Cardiac fibroblast (primary cell): Measurements from ENCODE around the gene PUS7L.
"Not testable (repeated sequence)": the region's sequence is repeated elsewhere in the genome, so short reads cannot be mapped to it uniquely, and the experiment has no call there.

Experiments
- DNase-seq, 2 donors: peaks; one replicate each; pipeline versions ENCODE4 v3.0.0 to v3.0.0-alpha.2; 2010; ENCODE audit warnings: low read depth in 2 of 2
- H3K4me3 ChIP-seq, 2 donors: replicated peaks in 1 of 2; 1 replicate in 1 of 2; 2 replicates in 1 of 2; pipeline ENCODE4 v1.5.1; 2011; ENCODE audit warnings: low read depth in 2 of 2, low read length in 2 of 2, mild to moderate bottlenecking in 2 of 2, moderate library complexity in 1 of 2
- CTCF ChIP-seq: IDR thresholded peaks from one replicate; pipeline ENCODE4 v1.5.1; 2011; ENCODE audit warnings: low read depth, mild to moderate bottlenecking, low read length, inconsistent platforms

The PUS7L gene

GRCh38 chr12:43733687-43734086 lies 24.9 kb downstream of the PUS7L start:
- H3K4me3 ChIP-seq = no peak overlapping the region
- no peak for TF ChIP-seq CTCF
- no peak for DNase-seq

- H3K4me3 ChIP-seq = no peak overlapping the region
- DNase-seq = no peak
- no peak for TF ChIP-seq CTCF
Measured at GRCh38 chr12:43730283-43730682, 28.3 kb downstream of the PUS7L start.

GRCh38 chr12:43728698-43729097 lies 29.9 kb downstream of the PUS7L start:
- DNase-seq = no peak
- H3K4me3 ChIP-seq = no peak overlapping the region
- no peak for TF ChIP-seq CTCF

GRCh38 chr12:43728117-43728516 lies 30.5 kb downstream of the PUS7L start:
- TF ChIP-seq CTCF = peak; percentile 15
- peak in 1 of 2 donors; percentile 27 for DNase-seq
- no peak overlapping the region for H3K4me3 ChIP-seq

- no peak for TF ChIP-seq CTCF
- no peak overlapping the region for H3K4me3 ChIP-seq
- DNase-seq = no peak
Measured at GRCh38 chr12:43723134-43723533, 35.5 kb downstream of the PUS7L start.

- no peak overlapping the region for H3K4me3 ChIP-seq
- no peak for TF ChIP-seq CTCF
- DNase-seq = no peak
Measured at GRCh38 chr12:43722621-43723020, 36.0 kb downstream of the PUS7L start.

GRCh38 chr12:43711348-43711747 lies 47.2 kb downstream of the PUS7L start:
- DNase-seq = no peak
- H3K4me3 ChIP-seq = no peak overlapping the region
- TF ChIP-seq CTCF = no peak

GRCh38 chr12:43703772-43704171 lies 54.8 kb downstream of the PUS7L start:
- DNase-seq = not testable (repeated sequence)

GRCh38 chr12:43701194-43701593 lies 57.4 kb downstream of the PUS7L start:
- DNase-seq, H3K4me3 ChIP-seq: not testable (repeated sequence)

More at GRCh38 chr12:43703772-43704171, 54.8 kb downstream of the PUS7L start:
- not testable (repeated sequence) for H3K4me3 ChIP-seq
